HTR-8/SVneo (cell line): Measurements from ENCODE around the gene ODF4.
"Not testable (repeated sequence)": the region's sequence is repeated elsewhere in the genome, so short reads cannot be mapped to it uniquely, and the experiment has no call there.

ENCODE experiments used
- DNase-seq: peaks from one replicate; pipeline ENCODE4 v3.0.0; 2011; ENCODE audit warnings: low spot score, mixed read lengths; ENCODE audit not compliant: insufficient read length
- FAIRE-seq: peaks from 2 replicates; lab custom pipeline; 2011; peaks lifted over from hg19 to GRCh38; lab: Jason Lieb, UNC

Gene ODF4

DNA sequence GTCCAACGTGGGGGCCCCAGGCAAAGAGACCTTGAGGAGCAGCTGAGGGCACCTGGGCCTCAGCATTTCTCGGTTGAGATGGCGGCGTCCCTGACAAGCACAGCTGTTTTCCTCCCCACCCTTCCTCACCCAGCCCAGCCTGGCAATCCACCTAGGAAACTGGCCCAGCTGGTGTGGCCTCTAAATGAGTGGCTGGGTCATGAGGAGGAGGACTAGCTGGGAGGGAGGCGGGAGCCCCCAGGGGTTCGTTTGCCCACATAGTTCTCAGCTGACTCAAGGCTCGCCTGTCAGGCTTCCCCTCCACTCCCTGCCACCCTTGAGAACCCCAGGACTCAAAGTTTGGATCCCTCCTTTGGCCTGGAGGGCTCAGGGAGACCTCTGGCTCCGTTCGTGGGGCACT is 52.1 kb downstream of the ODF4 start:
- FAIRE-seq: peak; percentile 83
- peak; percentile 38 for DNase-seq

DNA sequence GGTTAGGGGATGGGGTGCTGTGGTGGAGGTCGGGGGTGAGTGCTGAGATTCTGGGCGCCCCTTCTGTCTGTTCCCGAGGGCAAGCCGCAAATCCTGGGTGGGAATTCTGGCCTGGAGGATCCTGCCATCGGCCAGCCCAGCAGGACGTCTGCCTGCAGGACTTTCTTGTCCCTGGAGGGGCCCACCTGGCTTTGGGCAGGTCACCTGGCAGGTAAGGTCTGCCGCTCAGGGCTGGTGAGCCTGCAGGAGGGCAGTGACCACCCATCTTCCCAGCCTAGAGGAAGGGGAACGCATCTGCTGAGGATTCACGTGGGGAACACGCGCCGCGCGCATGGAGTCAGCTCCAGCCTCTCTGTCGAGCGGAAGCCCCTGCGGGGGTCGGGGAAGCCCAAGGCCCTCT is 52.6 kb downstream of the ODF4 start:
- no peak for FAIRE-seq
- no peak for DNase-seq

DNA sequence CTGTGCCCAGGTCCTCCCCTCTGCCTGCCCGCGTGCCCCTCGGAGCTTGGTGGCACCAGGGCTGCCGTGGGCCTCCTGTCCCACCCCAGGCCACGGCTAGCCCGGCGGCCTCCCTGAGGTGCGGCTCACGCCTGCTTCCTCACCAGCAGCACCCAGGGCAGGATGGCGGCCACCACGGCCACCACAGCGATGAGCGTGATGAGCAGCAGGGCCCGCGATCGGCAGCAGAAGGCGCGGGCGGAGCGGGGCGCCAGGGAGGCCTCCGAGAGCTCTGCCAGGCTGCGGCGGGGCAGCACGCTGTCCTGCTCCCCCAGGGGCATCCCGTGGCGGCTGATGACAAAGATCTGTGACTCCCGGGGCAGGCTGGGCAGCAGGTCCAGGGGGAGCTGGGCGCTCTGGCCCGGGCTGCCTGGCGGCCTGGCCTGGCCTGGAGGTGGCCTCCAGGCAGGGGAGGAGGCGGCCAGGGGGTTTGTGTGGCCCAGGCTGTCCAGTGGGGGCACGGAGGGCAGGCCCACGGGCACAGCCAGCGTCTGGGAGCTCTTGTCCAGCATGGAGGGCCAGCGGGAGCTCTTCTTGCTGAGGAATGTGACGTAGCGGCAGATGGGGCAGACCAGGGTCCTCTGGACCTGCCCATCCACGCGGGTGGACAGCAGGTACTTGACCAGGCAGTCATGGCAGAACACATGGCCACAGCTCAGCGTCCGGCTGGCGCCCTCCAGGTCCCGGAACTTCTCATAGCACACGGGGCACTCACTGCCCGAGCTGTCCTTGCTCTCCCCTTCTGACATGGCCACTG is 53.2 kb downstream of the ODF4 start:
- FAIRE-seq (no peak), DNase-seq (no peak)

DNA sequence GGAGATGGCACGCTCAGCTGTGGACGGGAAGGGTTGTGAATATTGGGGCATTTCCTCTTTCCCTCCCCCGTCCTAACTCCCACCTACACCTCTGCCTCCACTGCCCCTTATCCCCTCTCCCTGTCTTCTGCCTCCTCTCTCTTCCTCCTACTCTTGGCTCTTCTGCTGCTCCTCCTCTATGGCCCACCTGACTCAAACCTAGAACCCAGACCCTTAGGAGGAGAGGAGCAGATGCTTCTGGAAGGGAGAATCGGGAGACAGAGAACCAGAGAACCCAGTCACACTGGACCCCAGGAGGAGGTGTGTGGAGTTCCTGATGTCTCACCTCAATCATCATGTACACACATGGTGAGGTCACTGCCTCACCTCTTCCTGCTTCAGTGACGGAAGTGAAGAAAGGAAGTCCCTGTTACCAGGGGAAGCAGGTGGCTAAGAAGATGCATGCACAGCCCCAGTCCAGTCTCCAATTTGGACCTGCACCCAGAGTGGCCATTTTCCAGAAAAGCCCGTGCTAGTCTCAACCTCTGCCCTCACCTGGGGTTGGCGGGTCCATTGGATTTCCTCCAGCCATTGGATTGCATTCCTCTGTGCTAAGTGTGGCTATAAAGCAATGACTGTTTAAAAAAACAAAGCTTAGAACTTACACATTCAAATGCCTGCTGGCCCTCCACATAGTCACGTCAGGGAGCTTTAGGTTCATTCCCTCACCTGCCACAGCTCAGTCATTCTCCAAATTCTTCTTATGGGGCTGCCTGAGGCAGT is 54.0 kb downstream of the ODF4 start:
- DNase-seq (no peak), FAIRE-seq (peak; percentile 40)

DNA sequence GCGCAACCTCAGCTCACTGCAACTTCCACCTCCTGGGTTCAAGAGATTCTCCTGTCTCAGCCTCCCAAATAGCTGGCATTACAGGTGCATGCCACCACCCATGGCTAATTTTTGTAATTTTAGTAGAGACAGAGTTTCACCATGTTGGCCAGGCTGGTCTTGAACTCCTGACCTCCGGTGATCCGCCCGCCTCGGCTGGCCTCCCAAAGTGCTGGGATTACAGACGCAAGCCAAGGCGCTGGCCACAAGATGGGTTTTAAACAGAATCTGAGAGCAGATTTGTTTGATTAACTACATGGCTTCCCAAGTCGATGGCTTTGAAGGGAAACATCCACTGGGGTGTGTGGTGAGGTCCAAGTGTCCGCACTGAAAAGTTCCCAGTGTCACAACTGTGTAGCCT is 54.9 kb downstream of the ODF4 start:
- not testable (repeated sequence) for FAIRE-seq, DNase-seq
